HG03095 (cell line): ENCODE results near the gene PCYOX1L.
"Not testable (repeated sequence)": the region's sequence is repeated elsewhere in the genome, so short reads cannot be mapped to it uniquely, and the experiment has no call there.

ENCODE experiments used
- ATAC-seq: cut with Tn5 transposase; IDR thresholded peaks from one replicate; pipeline ENCODE4 v1.9.1; 2021; ENCODE audit warnings: moderate library complexity; ENCODE audit not compliant: unreplicated experiment

The PCYOX1L gene

DNA sequence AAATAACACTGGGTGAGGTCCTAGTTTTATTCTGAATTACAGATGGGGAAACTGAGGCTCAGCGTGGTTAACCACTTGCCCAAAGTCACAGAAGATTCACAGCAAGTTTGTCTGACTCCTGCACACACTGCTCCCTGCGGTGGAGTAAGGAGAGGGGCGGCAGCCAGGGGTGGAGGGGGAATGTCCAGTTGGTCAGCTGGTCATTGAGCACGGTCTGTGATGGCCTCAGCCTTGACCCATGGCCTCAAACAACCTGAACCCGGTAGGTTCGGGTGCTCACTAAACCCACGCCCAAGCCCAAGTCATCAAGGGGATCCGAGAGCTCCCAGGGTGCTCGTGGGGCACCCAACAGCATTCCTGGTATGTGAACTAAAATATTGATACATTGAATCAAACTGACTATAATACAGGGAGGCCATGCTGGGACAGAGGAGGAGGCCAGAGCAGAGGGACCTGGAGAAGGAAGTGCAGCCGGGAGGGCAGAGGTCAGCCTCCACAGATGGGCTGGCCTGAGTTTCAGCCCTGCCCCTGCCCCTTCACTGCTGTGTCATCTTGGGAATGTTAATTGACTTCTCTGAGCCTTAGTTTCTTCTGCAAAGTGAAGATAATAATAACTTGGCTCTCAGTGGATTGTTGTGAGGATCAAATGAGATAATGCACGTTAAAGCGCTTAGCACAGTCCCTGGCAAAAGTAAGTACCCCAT is 24.8 kb downstream of the PCYOX1L start:
- ATAC-seq: no peak

GRCh38 chr5:149383399-149383798 is 25.6 kb downstream of the PCYOX1L start:
- no peak for ATAC-seq

- no peak for ATAC-seq
These were observed 28.3 kb downstream of the PCYOX1L start for GRCh38 chr5:149386166-149386565.

- no peak for ATAC-seq
These were observed 29.3 kb downstream of the PCYOX1L start for GRCh38 chr5:149387081-149387631.

DNA sequence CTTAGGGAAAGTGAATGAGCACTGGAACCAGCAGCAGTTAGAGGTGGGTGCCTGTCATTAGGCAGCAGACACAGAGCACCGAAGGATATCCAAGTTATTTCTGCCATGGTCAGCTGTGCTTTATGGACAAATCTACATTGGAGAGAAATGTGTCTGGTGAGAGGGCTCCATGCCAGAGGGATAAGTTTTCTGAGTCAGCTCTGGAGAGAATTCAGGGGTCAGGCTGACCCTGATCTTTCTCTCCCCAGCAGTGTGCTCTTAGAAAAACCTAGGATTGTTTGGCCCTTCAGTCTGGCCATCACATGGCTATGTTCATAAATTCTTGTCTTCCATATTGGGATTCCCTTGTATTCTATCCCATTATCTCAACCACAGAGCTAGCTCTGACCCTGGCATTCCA is 30.1 kb downstream of the PCYOX1L start:
- ATAC-seq: no peak

DNA sequence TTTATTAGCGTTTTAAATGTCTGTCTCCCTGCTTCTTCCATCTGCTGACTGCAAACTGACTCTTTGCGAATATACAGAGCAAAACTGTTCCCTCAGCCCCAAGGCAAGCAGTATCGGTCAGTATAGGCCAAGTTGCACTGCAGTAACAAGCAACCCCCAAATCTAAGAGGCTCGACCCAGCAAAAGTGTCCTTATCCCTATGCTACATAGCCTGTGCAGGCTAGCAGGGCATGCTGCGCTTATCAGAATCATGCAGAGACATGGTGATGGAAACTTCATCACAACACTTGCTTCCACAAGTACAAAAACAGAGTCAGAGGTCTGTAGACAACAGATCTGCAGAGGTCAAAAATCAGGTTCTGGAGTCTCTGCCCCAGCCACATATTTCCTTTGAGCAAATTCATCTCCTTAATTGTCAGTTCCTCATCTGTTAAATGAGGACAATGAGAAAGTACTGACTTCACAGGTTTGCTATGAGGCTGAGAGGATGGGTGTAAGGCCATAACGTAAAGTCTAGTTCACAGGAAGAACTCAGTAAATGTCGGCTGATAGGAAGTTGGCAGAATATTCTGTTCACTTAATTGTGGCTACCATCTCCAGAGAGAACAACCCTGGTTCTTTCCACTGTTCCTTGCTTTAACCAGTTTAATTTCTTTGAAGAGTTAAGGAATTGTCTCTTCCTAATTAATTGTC is 30.8 kb downstream of the PCYOX1L start:
- ATAC-seq: no peak

DNA sequence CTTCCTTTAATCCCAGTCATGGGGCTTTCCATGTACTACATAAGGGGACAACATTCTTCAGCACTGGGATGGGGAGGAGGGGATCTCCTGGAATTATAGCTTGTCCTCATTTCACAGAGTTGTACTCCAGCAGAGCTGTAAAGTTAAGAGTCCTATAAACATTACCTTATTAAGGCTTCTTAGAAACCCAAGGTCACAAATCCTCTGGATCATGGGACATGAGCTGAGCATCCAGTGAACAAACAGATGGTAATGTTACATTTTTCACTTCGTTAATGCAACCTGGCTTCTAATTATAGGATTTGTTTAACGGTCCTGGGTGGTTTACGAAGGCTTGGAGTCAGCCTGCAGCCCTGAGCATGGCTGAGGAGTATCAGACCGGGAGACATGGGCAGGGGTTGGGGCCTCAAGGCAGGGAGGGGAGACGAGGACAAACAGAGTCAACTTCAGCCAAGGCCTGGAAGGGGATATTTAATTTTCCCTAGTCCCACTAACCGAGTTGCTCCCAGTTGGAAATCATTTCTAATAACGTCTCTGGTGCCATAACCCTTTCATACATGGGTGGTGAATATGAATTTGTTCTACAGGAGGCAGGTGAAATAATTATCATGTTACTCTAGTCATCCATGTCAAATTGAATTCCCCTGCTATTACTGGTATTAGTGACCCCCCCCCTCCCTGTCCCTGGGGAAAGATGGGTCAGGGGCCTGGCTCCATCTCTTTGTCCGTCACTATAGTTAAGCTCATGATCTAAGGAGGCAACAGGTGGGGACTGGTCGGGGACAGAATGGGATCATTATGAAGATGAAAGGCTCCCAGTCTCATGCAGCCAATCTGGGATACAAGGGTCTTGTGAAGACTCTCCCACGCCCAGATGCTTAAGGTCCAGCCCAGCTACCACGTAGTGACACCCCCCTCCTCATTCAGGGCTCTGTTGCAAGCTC is 32.0 kb downstream of the PCYOX1L start:
- no peak for ATAC-seq

- ATAC-seq: not testable (repeated sequence)
These were observed 33.2 kb downstream of the PCYOX1L start for GRCh38 chr5:149391076-149391475.

GRCh38 chr5:149391524-149391923 is 33.7 kb downstream of the PCYOX1L start:
- ATAC-seq: no peak

DNA sequence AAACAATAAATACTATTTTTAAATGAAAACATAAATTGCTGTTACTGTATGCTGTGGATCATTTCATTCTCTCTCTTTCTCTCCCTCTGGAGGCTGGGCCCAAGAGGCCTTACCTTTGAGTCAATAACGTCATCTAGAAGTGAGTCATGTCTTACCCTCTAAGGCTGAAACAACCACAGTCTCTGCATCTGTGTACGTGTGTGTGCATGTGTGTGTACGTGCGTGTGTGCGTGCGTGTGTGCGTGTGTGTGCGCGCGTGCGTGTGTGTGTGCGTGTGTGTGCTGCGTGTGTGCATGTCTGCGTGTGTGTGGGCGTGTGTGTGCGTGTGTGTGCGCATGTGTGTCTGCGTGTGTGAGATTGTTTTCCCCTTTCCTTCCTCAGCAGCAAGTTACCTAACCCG is 34.9 kb downstream of the PCYOX1L start:
- ATAC-seq: no peak

DNA sequence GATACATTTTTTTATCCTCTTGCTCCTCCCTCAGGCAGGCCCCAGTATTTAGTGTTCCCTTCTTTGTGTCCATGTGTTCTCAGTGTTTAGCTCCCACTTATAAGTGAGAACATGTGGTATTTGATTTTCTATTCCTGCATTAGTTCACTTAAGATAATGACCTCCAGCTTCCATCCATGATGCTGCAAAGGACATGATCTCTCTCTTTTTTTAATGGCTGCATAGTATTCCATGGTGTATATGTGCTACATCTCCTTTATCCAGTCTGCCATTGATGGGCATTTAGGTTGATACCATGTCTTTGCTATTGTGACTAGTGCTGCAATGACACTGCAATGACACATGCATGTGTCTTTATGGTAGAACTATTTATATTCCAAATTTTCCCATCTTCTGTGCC is 37.1 kb downstream of the PCYOX1L start:
- not testable (repeated sequence) for ATAC-seq

GRCh38 chr5:149397530-149397929 is 39.7 kb downstream of the PCYOX1L start:
- ATAC-seq: no peak

- ATAC-seq: not testable (repeated sequence)
These were observed 41.0 kb downstream of the PCYOX1L start for GRCh38 chr5:149398747-149399266.

GRCh38 chr5:149399775-149400174 is 41.9 kb downstream of the PCYOX1L start:
- no peak for ATAC-seq

DNA sequence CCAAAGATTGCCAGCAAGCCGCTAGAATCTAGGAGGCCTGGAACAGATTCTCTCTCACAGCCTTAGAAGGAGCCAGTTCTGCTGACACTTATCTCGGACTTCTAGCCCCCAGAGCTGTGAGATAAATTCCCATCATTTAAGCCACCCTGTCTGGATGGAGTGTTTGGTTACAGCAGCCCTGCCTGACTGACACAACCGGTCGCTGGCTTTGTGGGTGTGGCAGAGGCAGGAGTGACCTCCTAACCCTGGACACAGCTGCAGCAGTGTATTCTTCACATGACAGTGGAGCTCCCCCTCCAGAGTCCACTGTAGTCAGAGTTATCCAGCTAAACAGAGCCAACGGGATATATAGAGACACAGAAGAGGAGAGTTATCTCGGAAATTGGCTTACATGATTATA is 42.5 kb downstream of the PCYOX1L start:
- ATAC-seq: no peak

DNA sequence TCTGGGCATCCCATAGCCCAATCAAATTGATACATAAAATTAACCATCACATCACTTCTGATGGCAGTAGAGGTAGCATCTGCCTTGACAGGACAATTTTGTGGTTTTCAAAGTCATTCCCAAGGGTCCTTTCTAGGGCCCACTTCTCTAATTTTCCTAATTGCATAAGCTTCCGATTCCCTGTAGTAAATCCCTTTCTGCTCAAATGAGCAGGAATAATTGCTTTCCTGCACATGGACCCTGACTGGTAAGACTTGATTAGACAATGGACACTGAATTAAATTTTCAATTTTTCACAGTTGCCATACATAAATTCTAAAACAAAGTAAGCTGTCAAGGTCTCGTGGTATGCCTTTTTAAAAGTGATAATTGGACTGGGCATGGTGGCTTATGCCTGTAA is 43.2 kb downstream of the PCYOX1L start:
- no peak for ATAC-seq

- no peak for ATAC-seq
These were observed 44.4 kb downstream of the PCYOX1L start for GRCh38 chr5:149402291-149402690.

- no peak for ATAC-seq
These were observed 46.3 kb downstream of the PCYOX1L start for GRCh38 chr5:149403923-149404745.

GRCh38 chr5:149404746-149405549 is 47.1 kb downstream of the PCYOX1L start:
- no peak for ATAC-seq
